ENCODE results near the gene A4GALT. TPM values are rescaled to one million over a fixed set of nuclear protein-coding genes. Genes with fewer than 3 reads are reported as not detected.

Gene A4GALT
- 10 to 100 TPM; 34.7 to 40.0 TPM for total RNA-seq

GRCh38 chr22:42720263-42721044 is at the start of gene A4GALT:
TSS of gene A4GALT (minus strand) at chr22:42720870. CDS start at chr22:42693951, 26,919 bp downstream.
- TF ChIP-seq POLR2A (IDR thresholded peaks at IDR 0.05) (no peak), POLR2AphosphoS5 (IDR thresholded peaks at IDR 0.05) (no peak), CTCF (IDR thresholded peaks at IDR 0.05) (no peak)
- H3K4me3 ChIP-seq, result peak within 1 kb of the TSS; percentile 83 to 88
- no peaks in the 10 kb centered on the region for H3K36me3 ChIP-seq
- intact Hi-C loops (cut with DNase I), result no loop called here
- peak within 1 kb of the TSS; percentile 88 to 91 for H3K27ac ChIP-seq
- no peak for DNase-seq (ENCODE audit: low spot score)
- no peaks in the 10 kb centered on the region for H3K9me3 ChIP-seq
- WGBS, result 1% methylated on average over 31 of the region's 104 CpGs
- peaks cover 7% of the 10 kb centered on the region for H3K4me1 ChIP-seq (replicated peaks)
- H3K27me3 ChIP-seq (replicated peaks; ENCODE audit: insufficient read depth), result no peaks in the 10 kb centered on the region

GRCh38 chr22:42770448-42770726 is 49.7 kb upstream of the A4GALT start:
- Histone ChIP-seq H3K9me3 (no peaks in the 10 kb centered on the region), H3K27me3 (replicated peaks; ENCODE audit: insufficient read depth) (no peaks in the 10 kb centered on the region), H3K36me3 (no peaks in the 10 kb centered on the region), H3K27ac (no peak overlapping the region), H3K4me1 (replicated peaks) (no peaks in the 10 kb centered on the region), H3K4me3 (no peak overlapping the region)
- 51% methylated on average over 4 of the region's 4 CpGs for WGBS
- intact Hi-C loops (cut with DNase I), result loop anchor here (10.0 kb wide), 1 partner anchor 324 kb away; no protein-coding TSS in a partner anchor
- DNase-seq (ENCODE audit: low spot score), result no peak
- no peak for TF ChIP-seq CTCF (IDR thresholded peaks at IDR 0.05)
- no peak for TF ChIP-seq POLR2A (IDR thresholded peaks at IDR 0.05)
- TF ChIP-seq POLR2AphosphoS5 (IDR thresholded peaks at IDR 0.05), result no peak

- peak overlapping the region in 1 of 2 donors; percentile 25 for H3K27ac ChIP-seq
- no peaks in the 10 kb centered on the region for H3K4me1 ChIP-seq (replicated peaks)
- peak; percentile 61 for DNase-seq (ENCODE audit: low spot score)
- no peaks in the 10 kb centered on the region for H3K36me3 ChIP-seq
- no peaks in the 10 kb centered on the region for H3K27me3 ChIP-seq (replicated peaks; ENCODE audit: insufficient read depth)
- no peak overlapping the region for H3K4me3 ChIP-seq
- intact Hi-C loops (cut with DNase I), result loop anchor here (10.0 kb wide), 1 partner anchor 325 kb away; no protein-coding TSS in a partner anchor
- no peak for TF ChIP-seq CTCF (IDR thresholded peaks at IDR 0.05)
- no peak for TF ChIP-seq POLR2A (IDR thresholded peaks at IDR 0.05)
- TF ChIP-seq POLR2AphosphoS5 (IDR thresholded peaks at IDR 0.05), result peak; percentile 77
- WGBS, result 38% methylated on average over 50 of the region's 50 CpGs
- no peaks in the 10 kb centered on the region for H3K9me3 ChIP-seq
Observed at GRCh38 chr22:42769574-42770447, 49.1 kb upstream of the A4GALT start.

GRCh38 chr22:42769238-42769573 is 48.5 kb upstream of the A4GALT start:
- Histone ChIP-seq H3K4me1 (replicated peaks) (no peaks in the 10 kb centered on the region), H3K4me3 (no peak overlapping the region), H3K9me3 (no peaks in the 10 kb centered on the region), H3K27me3 (replicated peaks; ENCODE audit: insufficient read depth) (no peaks in the 10 kb centered on the region), H3K36me3 (no peaks in the 10 kb centered on the region), H3K27ac (no peak overlapping the region)
- DNase-seq (ENCODE audit: low spot score), result no peak
- TF ChIP-seq POLR2AphosphoS5 (IDR thresholded peaks at IDR 0.05) (no peak), POLR2A (IDR thresholded peaks at IDR 0.05) (no peak), CTCF (IDR thresholded peaks at IDR 0.05) (no peak)
- intact Hi-C loops (cut with DNase I), result no loop called here
- 86% methylated on average over 7 of the region's 11 CpGs for WGBS
